Caco-2 (cell line): Measurements from ENCODE around the gene NGFR. TPM values are rescaled to one million over a fixed set of nuclear protein-coding genes. Genes with fewer than 3 reads are reported as not detected.

Experiments used
- BruUV-seq: library from RNA; stranded (reverse); fragments of 400-500 nt; replicated peaks from 2 replicates; lab custom pipeline; 2021; lab: Mats Ljungman, UMichigan
- CTCF ChIA-PET: fragments of 300-600 bp; sonication (Branson Sonifier 250); formaldehyde crosslinking; loops from one replicate; lab custom pipeline; 2022; ENCODE audit warnings: antibody characterized with exemption; lab: Charles Lee
- POLR2A ChIA-PET: fragments of 300-600 bp; sonication (Branson Sonifier 250); formaldehyde crosslinking; loops from one replicate; lab custom pipeline; 2022; ENCODE audit warnings: antibody characterized with exemption; lab: Charles Lee
- DNase-seq, 2 experiments: peaks; one replicate each; pipeline versions ENCODE4 v3.0.0 to v3.0.0-alpha.2; 2020 to 2022
- H3K27me3 ChIP-seq: replicated peaks from 2 replicates; pipeline ENCODE4 v1.6.0; 2011; ENCODE audit warnings: low read length; ENCODE audit not compliant: control insufficient read depth, insufficient read depth
- H3K36me3 ChIP-seq: 2 replicates; pipeline ENCODE4 v1.5.1; 2011; ENCODE audit warnings: low read length; ENCODE audit not compliant: control insufficient read depth, insufficient read depth
- H3K4me1 ChIP-seq: fragments of 250-450 bp; sonication (Bioruptor Pico); 2 replicates; pipeline ENCODE4 v1.5.1; 2020; ENCODE audit warnings: mild to moderate bottlenecking
- H3K4me3 ChIP-seq: 2 replicates; pipeline ENCODE4 v1.5.1; 2011; ENCODE audit warnings: low read depth, mild to moderate bottlenecking, control low read depth, low read length
- H3K9me3 ChIP-seq: fragments of 250-450 bp; sonication (Bioruptor Pico); 2 replicates; pipeline ENCODE4 v1.5.1; 2020; ENCODE audit warnings: mild to moderate bottlenecking, moderate library complexity
- H3K27ac Mint-ChIP-seq: one replicate; pipeline ENCODE4 v1.8.0; 2022; ENCODE audit warnings: mixed read lengths; ENCODE audit not compliant: unreplicated experiment
- H3K27me3 Mint-ChIP-seq: one replicate; pipeline ENCODE4 v1.8.0; 2022; ENCODE audit warnings: mixed read lengths; ENCODE audit not compliant: insufficient read depth, unreplicated experiment
- H3K36me3 Mint-ChIP-seq: one replicate; pipeline ENCODE4 v1.8.0; 2022; ENCODE audit warnings: mild to moderate bottlenecking, mixed read lengths; ENCODE audit not compliant: insufficient read depth, unreplicated experiment
- H3K4me1 Mint-ChIP-seq: one replicate; pipeline ENCODE4 v1.8.0; 2022; ENCODE audit warnings: low read depth, mixed read lengths; ENCODE audit not compliant: unreplicated experiment
- H3K4me3 Mint-ChIP-seq: one replicate; pipeline ENCODE4 v1.8.0; 2022; ENCODE audit warnings: mild to moderate bottlenecking, moderate library complexity, mixed read lengths; ENCODE audit not compliant: unreplicated experiment
- H3K9me3 Mint-ChIP-seq: one replicate; pipeline ENCODE4 v1.8.0; 2022; ENCODE audit warnings: mixed read lengths; ENCODE audit not compliant: unreplicated experiment
- CTCF ChIP-seq, 2 experiments: fragments of 200-600 bp in 1 of 2; IDR thresholded peaks; 1 replicate in 1 of 2; 2 replicates in 1 of 2; pipeline versions ENCODE4 v1.5.1 to v1.8.0; 2011 to 2022; ENCODE audit warnings: antibody characterized with exemption in 1 of 2, control low read depth in 1 of 2, inconsistent platforms in 1 of 2, low read depth in 1 of 2, low read length in 1 of 2, mild to moderate bottlenecking in 1 of 2, moderate library complexity in 1 of 2; ENCODE audit not compliant: insufficient read depth in 1 of 2, severe bottlenecking in 1 of 2, unreplicated experiment in 1 of 2
- intact Hi-C: fragments of 100-400 bp; cut with micrococcal nuclease; formaldehyde crosslinking; loops from one replicate; pipeline ENCODE4 v1.10.0; 2022; ENCODE audit not compliant: unreplicated experiment
- total RNA-seq: library from RNA; stranded (reverse); gene quantifications from 2 replicates; pipeline ENCODE4 v1.2.3, GENCODE V29; 2022

The NGFR gene
- total RNA-seq, 1 experiment from 2014 or later = 1.6 TPM

- ChIA-PET CTCF (interaction anchor here (0.6 kb wide), 1 partner anchor 27 kb away, joined by 7 read pairs; no protein-coding TSS in a partner anchor), POLR2A (no interaction called here)
- H3K27ac Mint-ChIP-seq = no peak overlapping the region
- Histone ChIP-seq H3K4me1 (no peaks in the 10 kb centered on the region), H3K9me3 (no peaks in the 10 kb centered on the region), H3K27me3 (peaks cover 1% of the 10 kb centered on the region; the same call in 1 of the 2 replicates), H3K36me3 (no peaks in the 10 kb centered on the region), H3K4me3 (no peak overlapping the region)
- H3K4me3 Mint-ChIP-seq = no peak overlapping the region
- no TSS peak for BruUV-seq
- H3K9me3 Mint-ChIP-seq = no peaks in the 10 kb centered on the region
- no peaks in the 10 kb centered on the region for H3K36me3 Mint-ChIP-seq
- DNase-seq = no peak
- TF ChIP-seq CTCF (IDR thresholded peaks at IDR 0.05; ENCODE audit: insufficient read depth in 1 of 2, low read depth in 1 of 2, low read length in 1 of 2, severe bottlenecking in 1 of 2, unreplicated experiment in 1 of 2) = no peak
- H3K27me3 Mint-ChIP-seq = peaks cover 33% of the 10 kb centered on the region
- intact Hi-C loops = no loop called here
- H3K4me1 Mint-ChIP-seq = no peaks in the 10 kb centered on the region
Observed at GRCh38 chr17:49455272-49455861, 39.7 kb upstream of the NGFR start.

- Histone ChIP-seq H3K36me3 (no peaks in the 10 kb centered on the region), H3K4me3 (no peak overlapping the region), H3K9me3 (no peaks in the 10 kb centered on the region), H3K27me3 (peaks cover 5% of the 10 kb centered on the region), H3K4me1 (no peaks in the 10 kb centered on the region)
- ChIA-PET POLR2A (no interaction called here), CTCF (interaction anchor here (0.6 kb wide), 1 partner anchor 28 kb away, joined by 7 read pairs; no protein-coding TSS in a partner anchor)
- TF ChIP-seq CTCF (IDR thresholded peaks at IDR 0.05; ENCODE audit: insufficient read depth in 1 of 2, low read depth in 1 of 2, low read length in 1 of 2, severe bottlenecking in 1 of 2, unreplicated experiment in 1 of 2) = no peak
- no peak for DNase-seq
- Mint-ChIP-seq H3K4me1 (no peaks in the 10 kb centered on the region), H3K36me3 (no peaks in the 10 kb centered on the region), H3K27ac (no peak overlapping the region), H3K27me3 (peaks cover 33% of the 10 kb centered on the region), H3K4me3 (no peak overlapping the region), H3K9me3 (no peaks in the 10 kb centered on the region)
- intact Hi-C loops = no loop called here
- no TSS peak for BruUV-seq
Observed at GRCh38 chr17:49456183-49456965, 38.7 kb upstream of the NGFR start.

GRCh38 chr17:49457564-49458535 lies 37.2 kb upstream of the NGFR start:
- ChIA-PET CTCF (interaction anchor here (0.6 kb wide), 3 partner anchors 27 to 99 kb away, joined by 3 to 5 read pairs (median 4); no protein-coding TSS in a partner anchor), POLR2A (no interaction called here)
- no peak overlapping the region for H3K27ac Mint-ChIP-seq
- H3K27me3 Mint-ChIP-seq = peaks cover 35% of the 10 kb centered on the region
- no peak for DNase-seq
- no peak overlapping the region for H3K4me3 Mint-ChIP-seq
- H3K4me1 Mint-ChIP-seq = no peaks in the 10 kb centered on the region
- Histone ChIP-seq H3K4me3 (no peak overlapping the region), H3K27me3 (peaks cover 7% of the 10 kb centered on the region), H3K4me1 (no peaks in the 10 kb centered on the region), H3K9me3 (no peaks in the 10 kb centered on the region), H3K36me3 (no peaks in the 10 kb centered on the region)
- intact Hi-C loops = no loop called here
- no peaks in the 10 kb centered on the region for H3K36me3 Mint-ChIP-seq
- BruUV-seq = no TSS peak
- no peaks in the 10 kb centered on the region for H3K9me3 Mint-ChIP-seq
- TF ChIP-seq CTCF (IDR thresholded peaks at IDR 0.05; ENCODE audit: insufficient read depth in 1 of 2, low read depth in 1 of 2, low read length in 1 of 2, severe bottlenecking in 1 of 2, unreplicated experiment in 1 of 2) = no peak
